Thyroid gland (tissue), 4 donors: ENCODE measurements around the gene ZNHIT6.

Source experiments
- POLR2A ChIP-seq, 2 donors: fragments of 450-650 bp; IDR thresholded peaks; one replicate each; pipeline ENCODE4 v1.6.1; 2017; ENCODE audit warnings: antibody characterized with exemption in 2 of 2, mild to moderate bottlenecking in 2 of 2, moderate library complexity in 1 of 2
- TF ChIP-seq, protein P1 (sequence below), 6 experiments: fragments of 200-600 bp in 3 of 6; fragments of 450-650 bp in 3 of 6; sonication (generic) in 3 of 6; IDR thresholded peaks; one replicate each; pipeline ENCODE4 v1.5.1; 2016 to 2019; ENCODE audit warnings: antibody characterized with exemption in 6 of 6, mild to moderate bottlenecking in 2 of 6, inconsistent platforms in 1 of 6, moderate library complexity in 1 of 6

GRCh38 chr1:85700422-85700821, 7.8 kb downstream of the ZNHIT6 start:
- TF ChIP-seq, protein P1, sequence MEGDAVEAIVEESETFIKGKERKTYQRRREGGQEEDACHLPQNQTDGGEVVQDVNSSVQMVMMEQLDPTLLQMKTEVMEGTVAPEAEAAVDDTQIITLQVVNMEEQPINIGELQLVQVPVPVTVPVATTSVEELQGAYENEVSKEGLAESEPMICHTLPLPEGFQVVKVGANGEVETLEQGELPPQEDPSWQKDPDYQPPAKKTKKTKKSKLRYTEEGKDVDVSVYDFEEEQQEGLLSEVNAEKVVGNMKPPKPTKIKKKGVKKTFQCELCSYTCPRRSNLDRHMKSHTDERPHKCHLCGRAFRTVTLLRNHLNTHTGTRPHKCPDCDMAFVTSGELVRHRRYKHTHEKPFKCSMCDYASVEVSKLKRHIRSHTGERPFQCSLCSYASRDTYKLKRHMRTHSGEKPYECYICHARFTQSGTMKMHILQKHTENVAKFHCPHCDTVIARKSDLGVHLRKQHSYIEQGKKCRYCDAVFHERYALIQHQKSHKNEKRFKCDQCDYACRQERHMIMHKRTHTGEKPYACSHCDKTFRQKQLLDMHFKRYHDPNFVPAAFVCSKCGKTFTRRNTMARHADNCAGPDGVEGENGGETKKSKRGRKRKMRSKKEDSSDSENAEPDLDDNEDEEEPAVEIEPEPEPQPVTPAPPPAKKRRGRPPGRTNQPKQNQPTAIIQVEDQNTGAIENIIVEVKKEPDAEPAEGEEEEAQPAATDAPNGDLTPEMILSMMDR (IDR thresholded peaks at IDR 0.05), result no peak
- TF ChIP-seq POLR2A (IDR thresholded peaks at IDR 0.05), result no peak
